Measurements from ENCODE around the gene CD160.

GRCh38 chr1:145786271-145786670, 67.0 kb downstream of the CD160 start:
- TF ChIP-seq CTCF (conservative IDR thresholded peaks at IDR 0.05; ENCODE audit: low read depth, low read length) (no peak), EZH2 (IDR thresholded peaks at IDR 0.05; ENCODE audit: borderline replicate concordance, low read depth, low read length, poor library complexity, severe bottlenecking) (no peak)

Measured in A673 (cell line).